ENCODE measurements around the gene FOCAD.

The FOCAD gene

GRCh38 chr9:20749496-20750198 lies 65.6 kb downstream of the FOCAD start:
- no CpG with 5 or more reads among the region's 1 CpG for WGBS (ENCODE audit: extremely low coverage, insufficient coverage, low lambda C conversion rate)
- Histone ChIP-seq H2AK5ac (ENCODE audit: low read length) (no peak overlapping the region), H3K27ac (ENCODE audit: low read depth, low read length) (no peak overlapping the region), H3K18ac (ENCODE audit: low read length) (no peak overlapping the region), H2BK120ac (ENCODE audit: low read depth, low read length) (no peak overlapping the region), H3K27me3 (ENCODE audit: insufficient read depth, low read length, poor library complexity) (no peaks in the 10 kb centered on the region), H3K79me1 (ENCODE audit: low read length) (no peaks in the 10 kb centered on the region), H3K4ac (ENCODE audit: low read depth, low read length) (no peak overlapping the region), H3K36me3 (ENCODE audit: control insufficient read depth, insufficient read depth, low read length) (no peaks in the 10 kb centered on the region), H4K8ac (ENCODE audit: low read depth, low read length) (no peak overlapping the region), H3K23ac (ENCODE audit: low read length) (no peak overlapping the region), H3K56ac (ENCODE audit: low read length) (no peak overlapping the region), H3K9ac (ENCODE audit: low read length) (no peak overlapping the region), H3K4me3 (ENCODE audit: low read length) (no peak overlapping the region), H3K79me2 (ENCODE audit: control insufficient read depth, insufficient read depth, low read length) (no peaks in the 10 kb centered on the region), H4K5ac (ENCODE audit: low read length) (no peak overlapping the region), H2BK15ac (replicated peaks; ENCODE audit: low read depth) (no peak overlapping the region), H2BK5ac (ENCODE audit: low read length) (no peak overlapping the region), H3K4me1 (ENCODE audit: control insufficient read depth, low read depth, low read length) (no peaks in the 10 kb centered on the region), H3K4me2 (ENCODE audit: low read length) (no peak overlapping the region)
- no peak for DNase-seq

DNA sequence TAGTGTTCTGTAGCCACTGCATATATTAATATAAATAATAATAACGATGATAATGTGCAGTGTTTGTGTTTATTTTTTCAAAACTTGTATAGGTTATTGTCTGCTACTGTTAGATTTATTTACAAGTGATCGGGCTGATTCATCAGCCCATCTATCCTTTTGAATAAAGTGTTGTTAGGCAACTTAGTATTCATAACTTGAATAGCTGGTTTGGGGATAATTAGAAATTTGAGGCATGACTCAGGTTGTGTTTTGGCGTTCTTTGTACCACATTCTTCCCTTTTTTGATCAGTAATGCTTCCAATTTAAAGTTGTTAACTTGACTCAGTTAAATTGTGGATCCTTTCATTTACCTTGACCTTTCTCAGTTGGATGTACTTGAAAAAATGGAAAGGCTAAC lies 69.7 kb downstream of the FOCAD start:
- no peak overlapping the region for H3K27ac ChIP-seq (ENCODE audit: low read depth, low read length)
- no peaks in the 10 kb centered on the region for H3K79me2 ChIP-seq (ENCODE audit: control insufficient read depth, insufficient read depth, low read length)
- no peak overlapping the region for H2BK15ac ChIP-seq (replicated peaks; ENCODE audit: low read depth)
- no peak overlapping the region for H3K4me2 ChIP-seq (ENCODE audit: low read length)
- no peak overlapping the region for H3K23ac ChIP-seq (ENCODE audit: low read length)
- H4K8ac ChIP-seq (ENCODE audit: low read depth, low read length): no peak overlapping the region
- no peaks in the 10 kb centered on the region for H3K79me1 ChIP-seq (ENCODE audit: low read length)
- no peaks in the 10 kb centered on the region for H3K27me3 ChIP-seq (ENCODE audit: insufficient read depth, low read length, poor library complexity)
- no peaks in the 10 kb centered on the region for H3K36me3 ChIP-seq (ENCODE audit: control insufficient read depth, insufficient read depth, low read length)
- no peak overlapping the region for H3K4ac ChIP-seq (ENCODE audit: low read depth, low read length)
- H3K56ac ChIP-seq (ENCODE audit: low read length): no peak overlapping the region
- no peak overlapping the region for H2AK5ac ChIP-seq (ENCODE audit: low read length)
- no peak overlapping the region for H3K4me3 ChIP-seq (ENCODE audit: low read length)
- WGBS (ENCODE audit: extremely low coverage, insufficient coverage, low lambda C conversion rate): no CpG with 5 or more reads among the region's 3 CpGs
- H3K9ac ChIP-seq (ENCODE audit: low read length): no peak overlapping the region
- no peak overlapping the region for H4K5ac ChIP-seq (ENCODE audit: low read length)
- H2BK120ac ChIP-seq (ENCODE audit: low read depth, low read length): no peak overlapping the region
- H3K4me1 ChIP-seq (ENCODE audit: control insufficient read depth, low read depth, low read length): no peaks in the 10 kb centered on the region
- DNase-seq: no peak
- H2BK5ac ChIP-seq (ENCODE audit: low read length): no peak overlapping the region
- no peak overlapping the region for H3K18ac ChIP-seq (ENCODE audit: low read length)

DNA sequence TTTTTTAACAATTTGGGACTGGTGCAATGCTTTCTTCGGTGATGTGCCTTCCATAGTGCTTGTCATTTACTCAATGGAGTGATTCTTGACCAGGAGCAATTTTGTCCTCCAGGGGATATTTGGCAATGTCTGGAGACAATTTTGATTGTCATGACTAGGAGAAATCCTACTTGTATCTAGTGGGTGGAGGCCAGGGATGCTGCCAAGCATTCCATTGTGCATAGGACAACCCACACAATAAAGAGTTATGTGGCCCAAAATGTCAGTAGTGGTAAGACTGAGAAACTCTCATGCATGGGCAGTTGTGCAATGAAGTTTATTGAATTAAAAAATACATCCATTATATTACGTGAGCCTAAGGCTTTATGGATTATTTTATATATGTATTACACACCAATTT lies 70.5 kb downstream of the FOCAD start:
- no peak overlapping the region for H2AK5ac ChIP-seq (ENCODE audit: low read length)
- no peak for DNase-seq
- no peak overlapping the region for H3K18ac ChIP-seq (ENCODE audit: low read length)
- H3K56ac ChIP-seq (ENCODE audit: low read length): no peak overlapping the region
- WGBS (ENCODE audit: extremely low coverage, insufficient coverage, low lambda C conversion rate): no CpG with 5 or more reads among the region's 2 CpGs
- H2BK15ac ChIP-seq (replicated peaks; ENCODE audit: low read depth): no peak overlapping the region
- no peak overlapping the region for H3K4me3 ChIP-seq (ENCODE audit: low read length)
- no peak overlapping the region for H3K9ac ChIP-seq (ENCODE audit: low read length)
- no peak overlapping the region for H4K8ac ChIP-seq (ENCODE audit: low read depth, low read length)
- no peaks in the 10 kb centered on the region for H3K4me1 ChIP-seq (ENCODE audit: control insufficient read depth, low read depth, low read length)
- H3K79me1 ChIP-seq (ENCODE audit: low read length): no peaks in the 10 kb centered on the region
- H3K4me2 ChIP-seq (ENCODE audit: low read length): no peak overlapping the region
- H3K27me3 ChIP-seq (ENCODE audit: insufficient read depth, low read length, poor library complexity): no peaks in the 10 kb centered on the region
- H4K5ac ChIP-seq (ENCODE audit: low read length): no peak overlapping the region
- no peak overlapping the region for H2BK120ac ChIP-seq (ENCODE audit: low read depth, low read length)
- no peak overlapping the region for H3K4ac ChIP-seq (ENCODE audit: low read depth, low read length)
- no peak overlapping the region for H2BK5ac ChIP-seq (ENCODE audit: low read length)
- H3K79me2 ChIP-seq (ENCODE audit: control insufficient read depth, insufficient read depth, low read length): no peaks in the 10 kb centered on the region
- H3K36me3 ChIP-seq (ENCODE audit: control insufficient read depth, insufficient read depth, low read length): no peaks in the 10 kb centered on the region
- H3K23ac ChIP-seq (ENCODE audit: low read length): no peak overlapping the region
- no peak overlapping the region for H3K27ac ChIP-seq (ENCODE audit: low read depth, low read length)

- Histone ChIP-seq H4K8ac (ENCODE audit: low read depth, low read length) (no peak overlapping the region), H3K36me3 (ENCODE audit: control insufficient read depth, insufficient read depth, low read length) (no peaks in the 10 kb centered on the region), H2BK5ac (ENCODE audit: low read length) (no peak overlapping the region), H3K56ac (ENCODE audit: low read length) (no peak overlapping the region), H3K27me3 (ENCODE audit: insufficient read depth, low read length, poor library complexity) (no peaks in the 10 kb centered on the region), H3K4me2 (ENCODE audit: low read length) (no peak overlapping the region), H3K4me3 (ENCODE audit: low read length) (no peak overlapping the region), H3K79me1 (ENCODE audit: low read length) (no peaks in the 10 kb centered on the region), H2BK15ac (replicated peaks; ENCODE audit: low read depth) (no peak overlapping the region), H4K5ac (ENCODE audit: low read length) (no peak overlapping the region), H3K9ac (ENCODE audit: low read length) (no peak overlapping the region), H3K79me2 (ENCODE audit: control insufficient read depth, insufficient read depth, low read length) (no peaks in the 10 kb centered on the region), H3K4me1 (ENCODE audit: control insufficient read depth, low read depth, low read length) (no peaks in the 10 kb centered on the region), H3K23ac (ENCODE audit: low read length) (no peak overlapping the region), H3K4ac (ENCODE audit: low read depth, low read length) (no peak overlapping the region), H3K18ac (ENCODE audit: low read length) (no peak overlapping the region), H2BK120ac (ENCODE audit: low read depth, low read length) (no peak overlapping the region), H3K27ac (ENCODE audit: low read depth, low read length) (no peak overlapping the region), H2AK5ac (ENCODE audit: low read length) (no peak overlapping the region)
- DNase-seq: no peak
- WGBS (ENCODE audit: extremely low coverage, insufficient coverage, low lambda C conversion rate): no CpG with 5 or more reads among the region's 3 CpGs
Observed at GRCh38 chr9:20760246-20760891, 76.3 kb downstream of the FOCAD start.

DNA sequence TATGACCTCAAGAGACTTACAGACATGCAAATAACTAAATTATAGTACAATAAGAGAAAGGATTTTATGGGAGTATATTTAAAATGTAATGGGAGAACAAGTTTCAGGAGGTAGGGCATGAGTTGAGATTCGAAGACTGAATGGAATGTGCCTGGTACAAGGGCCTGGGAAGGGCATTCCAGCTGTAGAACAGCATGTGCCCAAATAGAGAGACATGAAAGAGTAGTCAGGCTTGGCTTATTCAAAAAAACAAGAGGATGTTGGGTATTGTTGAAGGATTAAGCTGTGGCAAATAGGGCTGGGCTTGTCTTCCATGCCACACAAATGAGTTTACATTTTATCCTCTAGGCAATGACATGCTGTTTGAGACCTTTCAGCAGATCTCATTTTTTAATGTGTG lies 86.9 kb downstream of the FOCAD start:
- no peak overlapping the region for H3K56ac ChIP-seq (ENCODE audit: low read length)
- H3K23ac ChIP-seq (ENCODE audit: low read length): no peak overlapping the region
- H3K18ac ChIP-seq (ENCODE audit: low read length): no peak overlapping the region
- no peak overlapping the region for H3K4ac ChIP-seq (ENCODE audit: low read depth, low read length)
- H3K9ac ChIP-seq (ENCODE audit: low read length): no peak overlapping the region
- 100% methylated on average over 1 of the region's 1 CpG for WGBS (ENCODE audit: extremely low coverage, insufficient coverage, low lambda C conversion rate)
- no peak overlapping the region for H3K27ac ChIP-seq (ENCODE audit: low read depth, low read length)
- no peak overlapping the region for H2AK5ac ChIP-seq (ENCODE audit: low read length)
- H3K79me1 ChIP-seq (ENCODE audit: low read length): no peaks in the 10 kb centered on the region
- H3K27me3 ChIP-seq (ENCODE audit: insufficient read depth, low read length, poor library complexity): peaks cover 3% of the 10 kb centered on the region
- H2BK5ac ChIP-seq (ENCODE audit: low read length): no peak overlapping the region
- no peak overlapping the region for H4K8ac ChIP-seq (ENCODE audit: low read depth, low read length)
- H3K4me2 ChIP-seq (ENCODE audit: low read length): no peak overlapping the region
- H2BK15ac ChIP-seq (replicated peaks; ENCODE audit: low read depth): no peak overlapping the region
- no peak overlapping the region for H3K4me3 ChIP-seq (ENCODE audit: low read length)
- H3K36me3 ChIP-seq (ENCODE audit: control insufficient read depth, insufficient read depth, low read length): peaks cover 3% of the 10 kb centered on the region
- H3K4me1 ChIP-seq (ENCODE audit: control insufficient read depth, low read depth, low read length): no peaks in the 10 kb centered on the region
- H3K79me2 ChIP-seq (ENCODE audit: control insufficient read depth, insufficient read depth, low read length): no peaks in the 10 kb centered on the region
- DNase-seq: no peak
- H4K5ac ChIP-seq (ENCODE audit: low read length): no peak overlapping the region
- no peak overlapping the region for H2BK120ac ChIP-seq (ENCODE audit: low read depth, low read length)

- H3K18ac ChIP-seq (ENCODE audit: low read length): no peak overlapping the region
- H3K27ac ChIP-seq (ENCODE audit: low read depth, low read length): no peak overlapping the region
- H2BK5ac ChIP-seq (ENCODE audit: low read length): no peak overlapping the region
- H3K4me3 ChIP-seq (ENCODE audit: low read length): no peak overlapping the region
- peaks cover 3% of the 10 kb centered on the region for H3K27me3 ChIP-seq (ENCODE audit: insufficient read depth, low read length, poor library complexity)
- no CpG with 5 or more reads among the region's 2 CpGs for WGBS (ENCODE audit: extremely low coverage, insufficient coverage, low lambda C conversion rate)
- no peak overlapping the region for H3K56ac ChIP-seq (ENCODE audit: low read length)
- H3K4ac ChIP-seq (ENCODE audit: low read depth, low read length): no peak overlapping the region
- no peaks in the 10 kb centered on the region for H3K4me1 ChIP-seq (ENCODE audit: control insufficient read depth, low read depth, low read length)
- H3K79me2 ChIP-seq (ENCODE audit: control insufficient read depth, insufficient read depth, low read length): no peaks in the 10 kb centered on the region
- no peak overlapping the region for H3K23ac ChIP-seq (ENCODE audit: low read length)
- no peak for DNase-seq
- peaks cover 3% of the 10 kb centered on the region for H3K36me3 ChIP-seq (ENCODE audit: control insufficient read depth, insufficient read depth, low read length)
- no peak overlapping the region for H3K4me2 ChIP-seq (ENCODE audit: low read length)
- no peak overlapping the region for H4K5ac ChIP-seq (ENCODE audit: low read length)
- H4K8ac ChIP-seq (ENCODE audit: low read depth, low read length): no peak overlapping the region
- H2AK5ac ChIP-seq (ENCODE audit: low read length): no peak overlapping the region
- H2BK15ac ChIP-seq (replicated peaks; ENCODE audit: low read depth): no peak overlapping the region
- no peak overlapping the region for H3K9ac ChIP-seq (ENCODE audit: low read length)
- H3K79me1 ChIP-seq (ENCODE audit: low read length): no peaks in the 10 kb centered on the region
- no peak overlapping the region for H2BK120ac ChIP-seq (ENCODE audit: low read depth, low read length)
Observed at GRCh38 chr9:20771729-20772128, 87.7 kb downstream of the FOCAD start.
